ENCODE measurements around the gene ADGRG7. TPM values are rescaled to one million over a fixed set of nuclear protein-coding genes. Genes with fewer than 3 reads are reported as not detected.
A peak's percentile ranks its signal among the peaks of the same experiment; 100 is the strongest.
"Not testable (repeated sequence)": the region's sequence is repeated elsewhere in the genome, so short reads cannot be mapped to it uniquely, and the experiment has no call there.

ADGRG7 gene
- total RNA-seq, 1 donor from 2014 or later = not detected

DNA sequence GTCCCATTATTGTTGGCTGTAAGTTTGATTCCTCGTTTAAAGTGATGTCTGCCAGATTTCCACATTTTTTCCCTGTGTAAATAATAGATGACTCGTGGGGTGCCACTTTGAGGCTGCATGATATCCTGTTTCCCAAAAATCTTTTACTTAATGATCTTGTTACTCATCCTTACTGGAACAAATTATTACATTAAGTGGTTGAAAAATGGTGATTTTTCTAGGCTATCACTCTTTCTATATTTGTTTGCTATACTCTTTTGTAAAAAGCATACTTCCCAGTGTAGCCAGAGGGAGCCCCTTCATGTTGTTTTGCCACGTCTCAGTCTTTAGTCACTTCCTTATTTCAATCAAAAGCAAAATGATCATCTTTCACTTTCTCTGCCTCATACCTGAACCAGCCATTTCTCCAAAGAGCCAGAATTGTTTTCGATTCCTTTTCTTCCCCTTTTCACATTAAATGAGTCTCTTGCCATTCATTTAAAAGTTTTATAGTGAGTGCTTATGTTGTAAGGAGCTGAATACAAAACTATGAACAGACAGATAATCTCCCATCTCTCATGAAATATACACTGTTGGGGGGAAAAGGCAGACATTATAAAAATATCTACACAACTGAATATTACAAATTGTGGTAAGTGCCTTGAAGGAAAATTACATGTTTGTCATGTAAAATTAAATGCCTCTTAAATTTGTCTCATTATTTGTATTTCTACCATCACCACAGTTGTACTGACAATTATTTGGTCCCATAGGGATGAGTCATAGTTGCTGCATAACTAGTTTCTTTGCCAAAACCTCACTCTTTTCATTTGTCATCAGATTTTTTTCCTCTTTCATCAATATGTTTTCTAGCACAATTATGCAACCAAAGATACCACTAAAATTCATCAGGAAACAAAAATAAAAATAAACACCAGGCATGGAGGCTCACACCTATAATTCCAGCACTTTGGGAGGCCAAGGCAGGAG, 41.5 kb downstream of the ADGRG7 start:
- peak; percentile 64 for DNase-seq

DNA sequence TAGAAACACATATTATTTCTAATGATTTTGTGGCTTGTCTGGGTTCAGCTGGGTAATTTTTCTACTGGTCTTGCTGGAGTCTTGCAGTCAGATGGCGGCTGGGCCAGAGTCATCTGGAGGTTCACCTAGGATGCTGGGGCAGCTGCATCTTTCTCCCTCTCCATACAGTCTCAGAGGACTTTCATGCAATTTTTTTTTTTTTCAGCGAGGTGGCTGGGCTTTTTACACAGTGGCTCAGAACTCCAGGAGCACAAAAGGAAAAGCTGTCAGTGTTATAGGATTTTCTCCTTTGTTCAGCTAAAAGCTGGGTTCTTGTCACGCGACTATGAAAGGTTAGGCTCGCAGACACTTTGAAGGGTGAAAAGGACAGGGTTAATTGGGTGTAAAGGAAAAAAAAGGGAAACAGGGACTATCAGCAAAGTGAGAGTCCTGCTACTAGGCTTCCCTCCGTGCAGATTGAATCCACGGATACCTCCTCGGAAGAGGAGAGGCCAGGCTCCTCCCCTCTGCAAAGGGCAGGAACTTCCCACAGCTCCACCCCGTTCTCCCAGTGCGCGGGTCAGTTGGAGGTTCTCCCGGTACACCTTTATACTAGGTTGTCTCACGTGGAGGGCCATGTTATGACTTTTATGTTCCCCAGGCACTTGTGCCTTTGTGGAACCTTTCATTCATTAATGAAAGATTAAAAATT, 44.3 kb downstream of the ADGRG7 start:
- DNase-seq = no peak

DNA sequence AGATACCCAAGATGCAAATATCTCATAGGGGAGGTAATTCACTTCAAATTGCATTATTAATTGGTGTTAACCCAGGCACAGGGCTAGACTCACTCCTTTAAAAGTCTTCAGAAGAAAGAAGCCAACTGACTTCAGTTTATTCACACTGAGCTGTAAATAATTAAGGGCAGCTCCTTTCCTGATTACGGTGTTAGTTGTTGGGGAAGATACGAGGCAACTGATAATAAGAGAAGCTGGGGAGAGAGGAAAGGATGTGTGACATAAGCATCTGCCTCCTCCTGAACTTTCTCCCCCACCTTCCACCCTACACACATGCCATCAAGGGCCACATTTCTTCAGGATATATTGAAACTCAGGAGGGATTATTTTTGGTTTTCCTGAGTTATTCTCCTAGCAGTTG, 47.5 kb downstream of the ADGRG7 start:
- no peak for DNase-seq

GRCh38 chr3:100661294-100661693, 51.9 kb downstream of the ADGRG7 start:
- not testable (repeated sequence) for DNase-seq

GRCh38 chr3:100662113-100662823, 52.9 kb downstream of the ADGRG7 start:
- peak; percentile 12 for DNase-seq

DNA sequence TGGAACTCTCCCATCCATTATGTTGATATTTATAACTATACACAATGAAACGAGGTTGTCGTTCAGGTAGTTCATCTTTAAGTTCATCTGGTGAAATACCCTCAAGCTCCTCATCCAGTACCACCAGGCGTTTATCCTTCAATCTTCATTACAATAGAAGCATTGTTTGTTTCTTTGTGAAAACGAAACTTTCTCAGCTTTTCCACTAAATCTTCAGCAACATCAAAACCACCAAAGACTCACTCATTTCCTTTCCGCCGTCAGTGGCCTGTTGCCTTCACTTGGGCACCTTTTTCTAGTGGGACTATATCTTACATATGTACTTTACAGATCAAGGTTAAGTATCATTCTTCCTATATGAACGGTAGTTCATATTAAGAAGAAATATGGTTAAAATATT, 55.8 kb downstream of the ADGRG7 start:
- DNase-seq = no peak

GRCh38 chr3:100666699-100667098, 57.3 kb downstream of the ADGRG7 start:
- DNase-seq = not testable (repeated sequence)

- DNase-seq = not testable (repeated sequence)
These were observed 57.9 kb downstream of the ADGRG7 start for GRCh38 chr3:100667316-100667715.

GRCh38 chr3:100670995-100671394, 61.6 kb downstream of the ADGRG7 start:
- DNase-seq = not testable (repeated sequence)

DNA sequence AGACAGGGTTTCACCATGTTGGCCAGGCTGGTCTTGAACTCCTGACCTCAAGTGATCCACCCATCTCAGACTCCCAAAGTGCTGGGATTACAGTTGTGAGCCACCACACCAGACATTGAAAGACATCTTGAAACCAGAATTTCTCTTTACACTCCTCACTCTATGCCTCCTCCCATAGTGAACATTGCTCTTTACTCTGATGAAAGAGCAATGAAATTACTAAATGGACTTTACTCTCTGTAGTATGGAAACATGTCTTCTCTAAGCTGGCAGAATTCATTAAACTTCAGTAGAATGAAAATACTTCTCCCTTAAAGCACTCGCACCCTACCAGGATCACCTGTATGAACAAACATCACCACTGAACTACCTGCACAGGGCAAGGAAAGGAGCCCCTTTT, 72.1 kb downstream of the ADGRG7 start:
- DNase-seq = no peak

DNA sequence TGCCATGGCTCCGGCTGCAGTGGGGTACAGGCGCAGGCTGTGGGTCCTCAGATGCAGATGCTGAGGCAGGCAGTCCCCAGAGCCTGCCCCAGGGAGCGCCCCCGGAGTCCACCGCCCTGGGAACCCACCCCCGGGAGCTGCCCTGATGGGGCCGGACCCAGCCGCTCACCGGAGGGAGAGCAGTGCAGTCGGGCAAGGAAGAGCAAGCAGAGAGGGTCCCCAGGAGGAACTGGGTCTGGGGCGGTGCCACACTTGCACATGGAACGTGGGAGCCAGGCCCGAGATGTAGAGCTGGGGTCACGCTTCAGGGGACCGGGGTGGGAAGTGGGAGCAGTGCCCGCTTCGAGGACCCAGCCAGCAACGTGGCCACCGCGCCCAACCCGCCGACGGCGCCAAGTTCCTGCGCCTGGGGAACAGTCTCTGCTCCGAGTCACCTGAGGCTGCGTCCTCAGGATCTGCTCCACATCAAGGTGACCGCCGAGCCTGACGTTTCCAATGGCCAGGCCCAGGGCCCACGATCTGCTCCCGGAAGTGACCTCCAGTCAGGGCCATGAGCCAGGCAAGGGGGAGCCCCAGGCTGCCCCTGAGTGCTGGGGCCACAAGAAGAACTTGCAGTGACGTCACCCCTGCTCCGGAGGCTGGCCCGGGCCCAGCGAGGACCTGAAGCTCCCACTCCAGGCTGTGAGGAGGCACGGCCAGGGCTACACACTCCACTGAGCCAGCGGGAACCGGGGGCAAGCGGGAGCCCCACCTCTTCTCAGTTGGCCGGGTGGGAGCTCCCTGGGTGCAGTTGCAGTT, 72.9 kb downstream of the ADGRG7 start:
- DNase-seq = peak; percentile 21

- no peak for DNase-seq
These were observed 73.7 kb downstream of the ADGRG7 start for GRCh38 chr3:100682854-100683760.

GRCh38 chr3:100693225-100693624, 83.8 kb downstream of the ADGRG7 start:
- DNase-seq = no peak

- no peak for DNase-seq
These were observed 86.3 kb downstream of the ADGRG7 start for GRCh38 chr3:100695696-100696095.

GRCh38 chr3:100696161-100696560, 86.8 kb downstream of the ADGRG7 start:
- no peak for DNase-seq

- DNase-seq = no peak
These were observed 87.8 kb downstream of the ADGRG7 start for GRCh38 chr3:100697172-100697571.

DNA sequence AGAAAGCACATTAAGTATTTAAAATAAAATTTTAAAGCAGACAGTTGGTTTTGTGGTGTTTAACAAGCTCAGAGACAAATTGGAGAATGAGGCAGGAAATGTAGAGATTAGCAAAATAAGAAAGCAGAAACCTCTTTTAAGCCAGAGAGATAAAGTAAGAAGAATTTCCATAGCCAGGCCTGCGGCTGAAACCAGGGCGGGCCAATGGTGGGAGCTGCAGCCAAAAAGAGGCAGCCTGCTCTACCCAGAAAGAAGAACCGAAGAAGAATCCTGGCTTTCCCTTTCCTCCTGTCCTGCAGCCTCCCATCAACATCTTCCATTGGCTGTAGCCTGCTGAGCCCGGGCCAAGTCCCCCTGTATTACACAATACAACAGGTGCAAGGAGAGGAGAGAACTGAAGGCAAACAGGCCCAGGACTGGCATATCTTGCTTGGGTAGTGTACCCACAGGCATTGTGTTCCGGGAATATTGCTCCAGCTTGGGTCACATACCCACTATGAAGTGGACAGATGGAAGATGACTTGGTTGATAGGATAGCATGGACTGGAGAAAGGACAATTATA, 88.4 kb downstream of the ADGRG7 start:
- DNase-seq = no peak

GRCh38 chr3:100698736-100699135, 89.3 kb downstream of the ADGRG7 start:
- no peak for DNase-seq

DNA sequence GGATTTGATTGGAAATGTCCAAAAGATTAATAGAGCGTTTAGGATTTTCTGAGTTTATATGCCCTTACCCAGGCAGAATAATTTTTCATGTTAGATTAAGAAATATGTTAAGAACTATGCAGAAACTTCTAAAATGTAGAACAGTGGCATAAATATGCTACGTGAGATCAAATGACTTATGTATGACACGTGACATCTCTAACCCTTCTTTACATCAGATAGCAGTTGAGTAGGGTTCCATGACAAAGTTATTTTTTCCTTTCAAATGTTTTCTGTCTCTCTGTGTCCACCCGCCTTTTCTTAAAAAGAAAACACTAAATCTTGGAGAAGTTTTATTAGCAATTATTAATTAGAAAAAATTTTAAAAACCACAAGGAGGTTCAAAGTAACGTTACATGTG, 91.3 kb downstream of the ADGRG7 start:
- DNase-seq = no peak

GRCh38 chr3:100702082-100702979, 92.9 kb downstream of the ADGRG7 start:
- no peak for DNase-seq
